Fibroblast of peridontal ligament (primary cell): ENCODE results near the gene NT5DC1.
"Not testable (repeated sequence)": the region's sequence is repeated elsewhere in the genome, so short reads cannot be mapped to it uniquely, and the experiment has no call there.

Experiments
- DNase-seq: peaks from one replicate; pipeline ENCODE4 v3.0.0-alpha.2; 2010; ENCODE audit errors: extremely low read depth

Gene NT5DC1

DNA sequence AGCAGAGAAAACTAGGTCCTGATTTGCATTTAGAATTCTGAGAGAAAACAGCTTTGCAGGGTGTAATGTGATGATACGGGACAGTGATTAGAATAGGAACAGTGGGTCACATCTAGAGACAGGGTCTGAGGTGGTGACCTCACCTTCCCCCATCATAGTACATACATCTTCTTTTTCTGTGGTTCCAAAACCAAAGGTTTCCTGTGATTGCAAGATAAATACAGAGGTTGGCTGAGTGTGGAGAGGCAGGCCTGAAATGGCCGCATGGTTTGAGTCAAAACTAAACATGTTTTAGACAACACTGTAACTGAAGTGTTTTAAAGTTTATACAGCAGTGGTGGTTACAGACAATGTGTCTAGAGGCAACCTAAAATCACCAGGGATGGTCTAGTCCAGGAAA lies 10.4 kb upstream of the NT5DC1 start:
- peak; percentile 8 for DNase-seq

DNA sequence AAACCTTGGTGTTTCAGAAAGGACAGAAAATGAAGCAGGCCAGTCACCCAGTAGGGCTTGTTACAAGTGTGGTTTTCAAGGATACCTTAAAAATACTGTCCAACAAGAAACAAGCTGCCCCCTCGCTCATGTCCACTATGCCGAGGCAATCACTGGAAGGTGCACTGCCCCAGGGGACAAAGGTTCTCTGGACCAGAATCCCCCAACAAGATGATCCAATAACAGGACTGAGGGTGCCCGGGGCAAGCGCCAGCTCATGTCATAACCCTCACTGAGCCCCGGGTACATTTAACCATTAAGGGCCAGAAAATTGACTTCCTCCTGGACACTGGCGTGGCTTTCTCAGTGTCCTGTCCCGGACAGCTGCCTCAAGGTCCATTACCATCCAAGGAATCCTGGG lies 6.6 kb upstream of the NT5DC1 start:
- DNase-seq: no peak

- not testable (repeated sequence) for DNase-seq
Observed at GRCh38 chr6:116096048-116096759, 4.4 kb upstream of the NT5DC1 start.

GRCh38 chr6:116096979-116097816 lies 3.5 kb upstream of the NT5DC1 start:
- DNase-seq: peak; percentile 61

- DNase-seq: no peak
Observed at GRCh38 chr6:116099036-116099435, 1.6 kb upstream of the NT5DC1 start.

DNA sequence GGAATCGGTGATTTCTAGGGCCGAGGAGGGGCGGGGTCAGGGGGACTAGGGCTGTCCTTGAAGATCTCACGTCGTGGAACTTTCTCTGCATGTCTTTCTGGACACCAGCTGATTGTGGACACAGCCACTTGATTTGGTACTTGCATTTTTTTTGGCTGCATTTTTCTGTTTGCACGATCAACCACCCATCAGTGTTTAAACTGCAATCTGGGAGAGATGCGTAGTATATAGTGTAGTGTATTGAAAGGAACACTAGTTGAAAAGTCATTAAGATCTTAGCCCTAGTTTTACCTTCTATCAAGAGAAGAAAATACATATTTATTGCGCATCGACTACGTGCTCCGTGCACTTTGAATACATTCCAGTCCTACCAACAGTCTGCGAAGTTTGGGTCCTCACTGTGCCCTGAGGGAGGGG lies 657 bp downstream of the NT5DC1 start:
- no peak for DNase-seq

DNA sequence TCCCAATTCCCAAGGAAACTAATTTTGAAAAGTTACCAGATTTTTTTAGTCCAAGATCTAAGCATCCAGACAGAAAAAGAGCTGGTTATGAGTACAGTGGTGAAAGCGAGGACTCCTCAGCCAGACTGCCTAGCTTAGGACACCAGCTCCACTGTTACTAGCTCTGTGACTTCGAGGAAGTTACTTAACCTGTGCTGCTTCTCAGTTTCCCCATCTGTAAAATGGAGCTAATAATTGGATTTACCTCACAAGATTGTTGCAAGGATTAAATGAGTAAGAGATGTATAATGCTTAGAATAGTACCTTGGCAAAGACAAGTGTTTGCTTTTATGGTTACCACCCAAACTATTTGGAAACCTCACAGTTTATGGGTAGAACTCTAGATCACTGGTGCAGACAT lies 1.1 kb downstream of the NT5DC1 start:
- no peak for DNase-seq

- DNase-seq: no peak
Observed at GRCh38 chr6:116102873-116103272, 2.2 kb downstream of the NT5DC1 start.

DNA sequence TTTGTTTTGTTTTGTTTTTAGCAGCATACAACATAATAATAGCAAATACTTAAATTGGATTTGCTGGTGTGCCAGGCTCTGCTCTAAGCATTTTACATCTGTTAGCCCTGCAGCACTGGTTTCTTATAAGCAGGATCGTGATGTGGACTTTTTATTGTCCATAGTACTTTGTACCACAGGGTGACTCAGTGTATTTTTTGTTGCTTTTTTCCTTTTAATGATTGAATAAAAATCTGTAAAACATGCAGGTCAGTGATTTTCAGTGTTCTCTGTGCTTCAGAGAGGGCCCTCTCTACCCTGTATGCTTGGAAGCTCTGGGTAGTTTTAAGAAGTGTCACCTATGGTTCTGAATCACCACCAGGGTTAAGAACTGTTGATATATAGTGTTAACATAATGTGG lies 4.0 kb downstream of the NT5DC1 start:
- no peak for DNase-seq

GRCh38 chr6:116105247-116105646 lies 4.6 kb downstream of the NT5DC1 start:
- DNase-seq: no peak

DNA sequence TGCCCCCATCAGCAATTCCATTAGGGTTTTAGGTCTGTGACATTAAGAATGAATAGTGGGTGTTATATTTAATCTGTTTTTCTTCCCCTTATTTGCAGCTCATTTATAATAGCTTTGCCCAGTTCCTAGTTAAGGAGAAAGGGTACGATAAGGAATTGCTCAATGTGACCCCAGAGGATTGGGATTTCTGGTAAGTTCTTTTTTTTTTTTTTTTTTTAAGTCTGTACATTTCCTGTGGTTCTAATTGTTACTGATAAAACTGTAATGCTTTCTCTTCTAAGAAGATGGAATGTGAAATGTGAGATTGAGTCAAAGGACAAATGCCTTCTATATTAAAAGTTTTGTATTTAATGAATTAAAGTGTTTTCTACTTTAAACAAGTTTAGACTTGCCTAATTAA lies 5.5 kb downstream of the NT5DC1 start:
- peak; percentile 53 for DNase-seq

DNA sequence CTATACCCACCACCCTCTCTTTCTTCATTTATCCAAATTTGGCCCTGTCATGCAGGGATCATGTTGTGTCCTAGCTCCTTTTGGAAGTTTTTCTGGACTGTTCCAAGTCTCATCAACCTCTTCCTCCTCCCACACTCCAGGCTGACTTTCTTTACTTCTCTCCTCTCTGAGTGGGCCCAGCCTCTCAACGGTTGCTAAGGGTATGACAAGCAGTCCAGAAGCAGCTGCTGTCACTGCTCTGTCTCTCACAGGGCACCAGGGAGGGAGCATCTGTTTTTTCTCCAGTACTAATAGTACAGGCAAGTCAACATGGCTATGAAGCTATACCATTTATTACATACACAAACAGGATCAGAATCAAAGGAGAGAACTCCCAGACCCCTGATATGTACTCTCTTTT lies 8.2 kb downstream of the NT5DC1 start:
- no peak for DNase-seq

GRCh38 chr6:116111552-116112528 lies 11.2 kb downstream of the NT5DC1 start:
- DNase-seq: peak; percentile 41

- no peak for DNase-seq
Observed at GRCh38 chr6:116113386-116113785, 12.7 kb downstream of the NT5DC1 start.

- peak; percentile 54 for DNase-seq
Observed at GRCh38 chr6:116115781-116116180, 15.1 kb downstream of the NT5DC1 start.

DNA sequence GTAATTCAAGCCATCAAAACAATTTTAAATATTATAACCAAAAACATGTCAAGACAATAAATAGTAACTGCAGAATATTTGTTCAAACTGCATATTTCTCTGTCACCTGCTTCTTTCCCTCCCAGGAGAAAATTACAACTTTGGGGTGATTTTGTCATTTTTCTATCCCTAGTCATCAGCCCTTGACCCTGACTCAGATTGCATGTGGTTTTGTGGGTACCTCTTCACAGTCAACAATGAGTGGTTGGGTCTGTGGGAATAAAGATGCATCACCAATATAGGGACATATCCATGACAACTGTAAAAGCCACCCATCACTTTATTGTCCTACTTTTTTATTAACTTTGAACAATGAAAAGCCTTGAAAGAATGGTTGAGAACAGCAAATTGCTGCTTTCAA lies 18.0 kb downstream of the NT5DC1 start:
- peak; percentile 18 for DNase-seq

DNA sequence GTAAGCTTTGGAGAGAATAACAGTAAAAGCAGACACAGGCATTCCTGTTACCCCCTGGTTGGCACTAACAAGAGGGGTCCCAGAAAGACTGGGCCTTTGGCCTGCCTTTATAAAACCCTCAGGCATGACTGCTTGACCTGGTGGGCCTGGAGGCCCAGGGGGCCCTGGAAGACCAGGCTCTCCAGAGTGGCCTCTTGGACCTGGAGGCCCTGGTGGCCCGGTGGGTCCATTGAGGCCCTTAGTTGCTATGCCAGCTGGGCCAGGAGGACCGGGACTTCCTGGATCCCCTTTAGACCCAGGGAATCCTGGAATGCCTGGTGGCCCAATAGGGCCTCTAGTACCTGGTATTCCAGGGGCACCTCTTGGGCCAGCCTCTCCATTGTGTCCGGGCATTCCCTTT lies 19.8 kb downstream of the NT5DC1 start:
- DNase-seq: no peak

GRCh38 chr6:116126032-116126431 lies 25.4 kb downstream of the NT5DC1 start, which contains the start of gene COL10A1:
COL10A1 (minus strand) TSS chr6:116126132; CDS start chr6:116125492, 640 bp downstream.
- no peak for DNase-seq

DNA sequence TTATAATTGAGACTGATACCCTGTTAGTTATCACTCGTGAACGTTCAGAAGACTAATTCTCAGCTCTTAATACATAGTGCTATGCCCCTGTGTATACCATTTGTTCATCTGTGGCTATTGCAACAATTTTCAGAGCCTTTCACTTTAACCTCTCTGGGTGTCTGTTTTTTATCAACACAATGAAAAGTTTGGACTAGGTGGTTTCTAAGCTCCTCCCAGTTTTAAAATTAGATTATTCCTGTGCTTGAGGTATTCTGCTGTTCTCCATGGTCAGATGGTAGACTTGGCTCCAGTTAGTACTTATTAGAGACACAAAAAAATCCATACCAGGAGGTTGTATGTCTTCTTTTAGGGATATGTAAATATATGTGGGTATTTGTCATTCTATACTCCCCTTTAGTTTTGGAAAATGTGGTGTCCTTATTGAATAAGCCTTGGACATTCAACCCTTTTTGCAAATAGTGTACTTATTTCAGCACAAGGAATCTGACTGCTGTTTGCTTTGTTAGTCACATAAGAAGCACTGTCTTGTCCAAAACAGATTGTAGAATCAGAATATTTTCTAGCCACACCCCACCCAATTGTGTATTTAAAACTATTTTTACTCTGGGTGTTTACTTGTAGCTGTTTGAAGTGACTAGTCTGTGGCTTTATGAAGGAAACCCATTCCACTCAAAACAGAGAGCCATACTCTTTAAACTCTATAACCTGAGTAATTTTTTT lies 27.3 kb downstream of the NT5DC1 start:
- peak; percentile 48 for DNase-seq

DNA sequence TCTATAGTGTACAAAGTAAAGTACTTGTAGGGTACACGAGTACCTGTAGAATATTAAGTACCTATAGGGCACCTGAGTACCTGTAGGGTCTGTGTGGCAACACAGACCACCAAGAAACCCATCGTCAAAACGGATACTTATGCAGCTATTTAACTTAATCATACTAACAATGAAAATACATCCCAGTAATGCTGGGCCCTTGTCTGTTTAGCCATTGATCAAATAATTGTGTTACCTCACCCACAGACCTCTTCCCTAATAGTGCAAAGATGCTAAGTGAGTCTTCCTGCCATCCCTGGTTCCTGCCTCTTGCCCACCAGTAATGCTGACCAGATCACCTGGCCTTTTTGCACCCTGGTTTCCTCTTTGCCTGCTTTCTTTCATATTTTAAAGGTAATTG lies 32.8 kb downstream of the NT5DC1 start:
- no peak for DNase-seq

DNA sequence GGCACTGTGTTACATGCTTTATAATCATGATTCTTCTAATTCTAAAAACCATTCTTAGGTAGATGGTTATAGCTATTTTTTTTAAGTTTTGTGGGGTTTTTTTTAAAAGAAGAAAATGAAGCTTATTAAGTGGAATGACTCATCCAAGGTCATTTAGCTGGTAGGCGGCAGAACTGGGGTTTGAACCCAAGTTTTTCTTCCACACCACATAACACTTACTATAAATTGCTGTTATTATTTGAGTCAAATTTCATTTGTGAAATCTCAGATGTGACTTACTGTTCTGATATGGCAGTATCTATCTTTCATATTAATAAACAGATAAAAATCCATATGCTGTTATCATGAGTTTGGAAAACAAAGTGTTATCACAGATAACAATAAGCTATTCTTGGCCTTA lies 35.7 kb downstream of the NT5DC1 start:
- DNase-seq: no peak
